H1 (cell line): ENCODE data around the gene STYK1. TPM values are rescaled to one million over a fixed set of nuclear protein-coding genes. Genes with fewer than 3 reads are reported as not detected.

Experiments used
- BCL11A ChIP-seq, 2 experiments: IDR thresholded peaks; one replicate each; pipeline ENCODE4 v1.6.1; 2011; ENCODE audit warnings: low read depth in 2 of 2, low read length in 2 of 2, mild to moderate bottlenecking in 2 of 2
- EGR1 ChIP-seq: IDR thresholded peaks from 2 replicates; pipeline ENCODE4 v1.6.1; 2011; ENCODE audit warnings: low read depth, low read length, borderline replicate concordance
- NANOG ChIP-seq: IDR thresholded peaks from 2 replicates; pipeline ENCODE4 v1.6.1; 2011; ENCODE audit warnings: low read length, low read depth, mild to moderate bottlenecking, inconsistent platforms; ENCODE audit not compliant: insufficient read depth, poor library complexity, severe bottlenecking
- PHF8 ChIP-seq: fragments of 200-600 bp; sonication (generic); conservative IDR thresholded peaks from 2 replicates; pipeline ENCODE4 v1.7.1; 2012; ENCODE audit warnings: low read depth, mild to moderate bottlenecking, inconsistent platforms, low read length, moderate library complexity
- RXRA ChIP-seq: IDR thresholded peaks from 2 replicates; pipeline ENCODE4 v1.6.1; 2011; ENCODE audit warnings: low read depth, mild to moderate bottlenecking, low read length, moderate library complexity; ENCODE audit not compliant: insufficient read depth
- SIN3A ChIP-seq, 2 experiments: IDR thresholded peaks in 1 of 2; conservative IDR thresholded peaks in 1 of 2; 2 replicates each; pipeline ENCODE4 v1.6.1; 2011 to 2012; ENCODE audit warnings: low read length in 2 of 2, improper control_type of control experiment in 1 of 2, low read depth in 1 of 2, mild to moderate bottlenecking in 1 of 2
- SRF ChIP-seq: IDR thresholded peaks from 2 replicates; pipeline ENCODE4 v1.6.1; 2011; ENCODE audit warnings: mild to moderate bottlenecking, low read depth, low read length, moderate library complexity
- TAF1 ChIP-seq: IDR thresholded peaks from 2 replicates; pipeline ENCODE4 v1.6.1; 2011; ENCODE audit warnings: mild to moderate bottlenecking, low read depth, low read length
- polyA plus RNA-seq, 7 experiments: library from polyadenylated mRNA; depleted of rRNA in 3 of 7; stranded (reverse) in 5 of 7; unstranded in 2 of 7; fragments of >200 nt in 5 of 7; fragments of 200-250 nt in 2 of 7; gene quantifications; 1 replicate in 5 of 7; 2 replicates in 1 of 7; 4 replicates in 1 of 7; pipeline versions ENCODE4 v1.2.1 to v1.2.3, GENCODE V29; 2011 to 2013; ENCODE audit warnings: missing spikeins in 2 of 7, mixed read lengths in 2 of 7
- total RNA-seq: library from RNA; stranded (reverse); fragmentation: NEBNext Ultra II Directional; extraction: Animal tissue kit (Norgen Biotek cat#: 25700); gene quantifications from 2 replicates; pipeline ENCODE4 v1.2.1, GENCODE V29; 2021

Gene STYK1
- total and polyA plus RNA-seq, 2 of the 8 experiments (the other 6 are each of a cell fraction or from before 2014, with no cell fraction given), result 0.38 to 1.1 TPM

DNA sequence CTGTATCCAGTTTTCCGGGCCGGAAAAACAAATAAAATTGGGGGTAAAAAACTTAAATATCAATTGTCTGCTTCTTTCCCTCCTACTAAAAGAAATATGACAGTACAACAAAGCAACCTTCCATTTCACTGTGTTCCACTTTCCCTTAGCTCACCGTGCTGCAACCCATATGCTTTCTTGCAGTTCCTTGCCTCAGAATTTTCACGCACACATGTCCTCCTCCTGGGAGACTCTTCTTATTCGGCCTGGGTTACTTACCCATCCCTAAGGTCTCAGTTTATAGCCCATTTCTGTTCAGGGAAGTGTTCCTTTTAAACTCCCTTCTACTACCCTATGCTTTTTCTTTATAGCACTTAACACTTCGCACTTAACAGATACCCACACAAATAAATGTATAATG lies 56.0 kb downstream of the STYK1 start (continued):
- TF ChIP-seq RXRA (no peak), PHF8 (no peak), NANOG (no peak), BCL11A (IDR thresholded peaks at IDR 0.05; ENCODE audit: low read depth in 2 of 2, low read length in 2 of 2) (no peak), EGR1 (no peak), TAF1 (no peak), SIN3A (conservative IDR thresholded peaks at IDR 0.05 in 1 of 2, IDR thresholded peaks at IDR 0.05 in 1 of 2; ENCODE audit: low read depth in 1 of 2, low read length in 2 of 2) (no peak), SRF (no peak)
